Type B pancreatic cell (in vitro differentiated cells): Measurements from ENCODE around the gene PRDM7. TPM values are rescaled to one million over a fixed set of nuclear protein-coding genes. Genes with fewer than 3 reads are reported as not detected.

Experiments used
- DNase-seq: peaks from one replicate; pipeline ENCODE4 v3.0.0; 2021; ENCODE audit warnings: mixed read lengths; ENCODE audit not compliant: unreplicated experiment; ENCODE audit errors: extremely low spot score
- H3K27ac Mint-ChIP-seq: 2 replicates; pipeline ENCODE4 v1.8.0; 2021; ENCODE audit warnings: mild to moderate bottlenecking, mixed read lengths
- H3K27me3 Mint-ChIP-seq: 2 replicates; pipeline ENCODE4 v1.8.0; 2021; ENCODE audit warnings: mixed read lengths
- H3K36me3 Mint-ChIP-seq: 2 replicates; pipeline ENCODE4 v1.8.0; 2021; ENCODE audit warnings: mixed read lengths
- H3K4me1 Mint-ChIP-seq: one replicate; pipeline ENCODE4 v1.8.0; 2021; ENCODE audit warnings: mixed read lengths; ENCODE audit not compliant: unreplicated experiment
- H3K4me3 Mint-ChIP-seq: 2 replicates; pipeline ENCODE4 v1.8.0; 2021; ENCODE audit warnings: mild to moderate bottlenecking, mixed read lengths
- H3K9me3 Mint-ChIP-seq: 2 replicates; pipeline ENCODE4 v1.8.0; 2021; ENCODE audit warnings: mixed read lengths
- total RNA-seq: library from RNA; stranded (reverse); gene quantifications from 2 replicates; pipeline ENCODE4 v1.2.1, GENCODE V29; 2021; ENCODE audit warnings: low replicate concordance
- TF ChIP-seq, protein P1 (sequence below): fragments of 200-600 bp; sonication (generic); conservative IDR thresholded peaks from 2 replicates; pipeline ENCODE4 v1.5.0; 2021; ENCODE audit warnings: antibody characterized with exemption, mild to moderate bottlenecking

PRDM7 gene
- total RNA-seq, 1 donor from 2014 or later: not detected

DNA sequence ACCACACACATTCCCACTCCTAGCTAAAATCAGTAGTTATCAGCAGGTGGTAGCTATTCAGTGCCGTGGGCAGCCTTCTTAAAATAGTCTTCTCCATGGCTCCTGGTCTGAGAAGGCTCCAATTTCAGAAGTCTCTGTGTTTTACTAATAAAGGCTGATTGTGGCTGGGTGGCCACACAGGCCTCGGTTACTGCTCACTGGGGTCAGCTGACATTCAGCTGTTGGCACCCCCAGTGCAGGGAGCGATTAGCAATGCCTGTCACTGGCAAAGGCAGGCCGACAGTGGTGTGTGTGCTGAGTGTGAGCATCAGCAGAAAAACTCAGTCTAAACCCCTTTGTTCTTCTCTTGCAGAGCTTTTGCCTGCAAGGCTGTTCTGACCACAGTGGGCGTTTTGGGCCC, 41.2 kb downstream of the PRDM7 start:
- H3K4me3 Mint-ChIP-seq: no peak overlapping the region
- H3K27me3 Mint-ChIP-seq: peaks cover 10% of the 10 kb centered on the region
- H3K9me3 Mint-ChIP-seq: no peaks in the 10 kb centered on the region
- TF ChIP-seq, protein P1, sequence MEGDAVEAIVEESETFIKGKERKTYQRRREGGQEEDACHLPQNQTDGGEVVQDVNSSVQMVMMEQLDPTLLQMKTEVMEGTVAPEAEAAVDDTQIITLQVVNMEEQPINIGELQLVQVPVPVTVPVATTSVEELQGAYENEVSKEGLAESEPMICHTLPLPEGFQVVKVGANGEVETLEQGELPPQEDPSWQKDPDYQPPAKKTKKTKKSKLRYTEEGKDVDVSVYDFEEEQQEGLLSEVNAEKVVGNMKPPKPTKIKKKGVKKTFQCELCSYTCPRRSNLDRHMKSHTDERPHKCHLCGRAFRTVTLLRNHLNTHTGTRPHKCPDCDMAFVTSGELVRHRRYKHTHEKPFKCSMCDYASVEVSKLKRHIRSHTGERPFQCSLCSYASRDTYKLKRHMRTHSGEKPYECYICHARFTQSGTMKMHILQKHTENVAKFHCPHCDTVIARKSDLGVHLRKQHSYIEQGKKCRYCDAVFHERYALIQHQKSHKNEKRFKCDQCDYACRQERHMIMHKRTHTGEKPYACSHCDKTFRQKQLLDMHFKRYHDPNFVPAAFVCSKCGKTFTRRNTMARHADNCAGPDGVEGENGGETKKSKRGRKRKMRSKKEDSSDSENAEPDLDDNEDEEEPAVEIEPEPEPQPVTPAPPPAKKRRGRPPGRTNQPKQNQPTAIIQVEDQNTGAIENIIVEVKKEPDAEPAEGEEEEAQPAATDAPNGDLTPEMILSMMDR: no peak
- H3K27ac Mint-ChIP-seq: no peak overlapping the region
- peaks cover 4% of the 10 kb centered on the region for H3K4me1 Mint-ChIP-seq
- H3K36me3 Mint-ChIP-seq: peaks cover 30% of the 10 kb centered on the region
- DNase-seq: no peak

DNA sequence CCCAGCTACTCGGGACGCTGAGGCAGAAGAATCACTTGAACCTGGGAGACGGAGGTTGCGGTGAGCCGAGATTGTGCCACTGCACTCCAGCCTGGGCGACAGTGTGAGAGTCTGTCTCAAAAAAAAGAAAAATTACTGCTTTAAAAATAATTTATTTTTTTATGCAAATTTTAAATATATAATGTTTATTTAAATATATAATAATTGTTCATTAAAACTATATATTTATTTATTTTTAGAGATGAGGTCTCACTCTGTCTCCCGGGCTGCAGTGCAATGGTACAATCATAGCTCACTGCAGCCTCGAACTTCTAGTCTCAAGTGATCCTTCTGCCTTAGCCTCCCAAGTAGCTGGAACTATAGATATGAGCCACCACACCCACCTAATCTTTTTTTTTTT, 42.6 kb downstream of the PRDM7 start:
- H3K4me3 Mint-ChIP-seq: no peak overlapping the region
- H3K27ac Mint-ChIP-seq: no peak overlapping the region
- DNase-seq: no peak
- H3K4me1 Mint-ChIP-seq: peaks cover 4% of the 10 kb centered on the region
- H3K27me3 Mint-ChIP-seq: peaks cover 10% of the 10 kb centered on the region
- H3K9me3 Mint-ChIP-seq: no peaks in the 10 kb centered on the region
- TF ChIP-seq, protein P1: no peak
- peaks cover 30% of the 10 kb centered on the region for H3K36me3 Mint-ChIP-seq

DNA sequence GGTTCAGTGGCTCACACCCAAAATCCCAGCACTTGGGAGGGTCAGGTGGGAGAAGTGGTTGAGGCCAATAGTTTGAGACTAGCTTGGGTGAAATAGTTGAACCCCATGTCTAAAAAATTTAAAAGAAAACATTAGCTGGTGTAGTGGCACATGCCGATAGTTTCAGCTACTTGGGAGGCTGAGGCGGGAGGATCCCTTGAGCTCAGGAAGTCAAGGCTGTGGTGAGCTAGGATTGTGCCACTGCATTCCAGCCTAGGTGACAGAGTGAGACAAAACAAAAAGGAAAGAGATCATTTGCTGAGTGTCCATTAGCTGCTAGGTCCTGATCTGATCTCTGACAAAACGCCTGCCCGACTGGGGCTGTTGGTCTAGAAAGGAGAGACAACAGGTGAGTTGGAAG, 43.7 kb downstream of the PRDM7 start:
- H3K36me3 Mint-ChIP-seq: peaks cover 30% of the 10 kb centered on the region
- no peak overlapping the region for H3K27ac Mint-ChIP-seq
- DNase-seq: no peak
- H3K4me3 Mint-ChIP-seq: no peak overlapping the region
- peaks cover 9% of the 10 kb centered on the region for H3K4me1 Mint-ChIP-seq
- H3K27me3 Mint-ChIP-seq: peaks cover 14% of the 10 kb centered on the region
- no peaks in the 10 kb centered on the region for H3K9me3 Mint-ChIP-seq
- TF ChIP-seq, protein P1: no peak

DNA sequence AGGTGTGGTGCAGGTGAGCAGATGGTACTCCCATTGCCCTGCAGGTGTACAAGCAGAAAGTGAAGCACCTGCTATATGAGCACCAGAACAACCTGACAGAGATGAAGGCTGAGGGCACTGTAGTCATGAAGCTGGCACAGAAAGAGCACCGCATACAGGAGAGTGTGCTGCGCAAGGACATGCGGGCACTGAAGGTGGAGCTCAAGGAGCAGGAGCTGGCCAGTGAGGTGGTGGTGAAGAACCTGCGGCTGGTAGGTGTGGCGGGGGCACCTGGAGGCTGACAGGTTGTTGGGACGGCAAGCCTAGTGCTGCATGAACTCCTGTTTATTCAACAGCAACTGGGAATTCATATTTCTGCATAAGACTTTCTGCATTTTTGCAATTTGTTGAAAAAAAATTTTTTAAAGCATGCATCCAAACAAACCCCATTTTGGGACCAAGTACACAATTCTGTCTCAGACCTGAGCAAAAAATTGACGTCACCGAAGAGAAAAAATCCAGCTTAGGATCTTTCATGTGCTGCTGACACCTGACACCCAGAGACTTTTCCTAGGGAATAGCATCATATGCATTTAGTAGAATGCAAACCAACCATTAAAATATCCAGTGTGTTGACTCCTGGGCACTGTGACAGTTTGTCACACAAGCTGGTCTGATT, 44.3 kb downstream of the PRDM7 start:
- peak overlapping the region; percentile 71 for H3K4me3 Mint-ChIP-seq
- H3K36me3 Mint-ChIP-seq: peaks cover 30% of the 10 kb centered on the region

DNA sequence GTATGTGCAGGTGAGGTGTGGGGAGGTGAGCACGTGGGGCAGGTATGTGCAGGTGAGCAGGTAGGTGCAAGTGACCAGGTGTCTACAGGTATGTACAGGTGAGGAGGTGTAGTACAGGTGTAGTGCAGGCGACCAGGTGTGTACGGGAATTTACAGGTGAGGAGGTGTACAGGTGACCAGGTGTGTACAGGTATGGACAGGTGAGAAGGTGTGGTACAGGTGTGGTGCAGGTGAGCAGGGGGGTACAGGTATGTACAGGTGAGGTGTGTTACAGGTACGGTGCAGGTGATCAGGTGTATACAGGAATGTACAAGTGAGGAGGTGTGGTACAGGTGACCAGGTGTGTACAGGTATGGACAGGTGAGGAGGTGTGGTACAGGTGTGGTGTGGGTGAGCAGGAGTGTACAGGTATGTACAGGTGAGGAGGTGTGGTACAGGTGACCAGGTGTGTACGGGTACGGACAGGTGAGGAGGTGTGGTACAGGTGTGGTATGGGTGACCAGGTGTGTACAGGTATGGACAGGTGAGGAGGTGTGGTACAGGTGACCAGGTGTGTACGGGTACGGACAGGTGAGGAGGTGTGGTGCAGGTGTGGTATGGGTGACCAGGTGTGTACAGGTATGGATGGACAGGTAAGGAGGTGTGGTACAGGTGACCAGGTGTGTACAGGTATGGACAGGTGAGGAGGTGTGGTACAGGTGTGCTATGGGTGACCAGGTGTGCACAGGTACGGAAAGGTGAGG, 45.0 kb downstream of the PRDM7 start:
- Mint-ChIP-seq H3K27ac (peak overlapping the region; percentile 74), H3K27me3 (peaks cover 14% of the 10 kb centered on the region), H3K9me3 (no peaks in the 10 kb centered on the region), H3K4me3 (peak overlapping the region; percentile 71), H3K36me3 (peaks cover 30% of the 10 kb centered on the region), H3K4me1 (peaks cover 9% of the 10 kb centered on the region)
- no peak for DNase-seq
- TF ChIP-seq, protein P1: no peak

More for the DNA sequence above, 44.3 kb downstream of the PRDM7 start:
- Mint-ChIP-seq H3K27ac (peak overlapping the region; percentile 74), H3K4me1 (peaks cover 9% of the 10 kb centered on the region), H3K9me3 (no peaks in the 10 kb centered on the region), H3K27me3 (peaks cover 14% of the 10 kb centered on the region)
- DNase-seq: no peak
- TF ChIP-seq, protein P1: no peak
